Activated B cell treated with CpG ODN at 0.5 μM for 24 hours (primary cell): ENCODE results near the gene PASK. TPM values are rescaled to one million over a fixed set of nuclear protein-coding genes. Genes with fewer than 3 reads are reported as not detected.

ENCODE experiments used
- ATAC-seq: fragments of 200-7000 bp; cut with Tn5 transposase; one replicate; pipeline ENCODE4 v1.10.0; 2021; ENCODE audit warnings: low read depth, mild to moderate bottlenecking, moderate library complexity
- CTCF ChIA-PET: fragments of 350-600 bp; sonication (Branson Sonifier 250); formaldehyde crosslinking; loops from one replicate; lab custom pipeline; 2021; ENCODE audit warnings: antibody characterized with exemption; lab: Charles Lee
- POLR2A ChIA-PET: fragments of 350-600 bp; sonication (Branson Sonifier 250); formaldehyde crosslinking; loops from one replicate; lab custom pipeline; 2021; ENCODE audit warnings: antibody characterized with exemption; lab: Charles Lee
- DNase-seq: peaks from one replicate; pipeline ENCODE4 v3.0.0; 2022
- H3K27ac Mint-ChIP-seq: one replicate; pipeline ENCODE4 v1.8.0; 2020; ENCODE audit warnings: mixed read lengths
- H3K27me3 Mint-ChIP-seq: one replicate; pipeline ENCODE4 v1.8.0; 2021; ENCODE audit warnings: mixed read lengths
- H3K36me3 Mint-ChIP-seq: one replicate; pipeline ENCODE4 v1.8.0; 2021; ENCODE audit warnings: low read depth, mixed read lengths
- H3K4me1 Mint-ChIP-seq: one replicate; pipeline ENCODE4 v1.8.0; 2021; ENCODE audit warnings: mixed read lengths
- H3K4me3 Mint-ChIP-seq: one replicate; pipeline ENCODE4 v1.8.0; 2020; ENCODE audit warnings: mild to moderate bottlenecking, mixed read lengths
- H3K9me3 Mint-ChIP-seq: one replicate; pipeline ENCODE4 v1.8.0; 2020; ENCODE audit warnings: mixed read lengths
- intact Hi-C: fragments of 100-400 bp; cut with micrococcal nuclease; formaldehyde crosslinking; loops from one replicate; pipeline ENCODE4 v1.15.1; 2024
- total RNA-seq: library from RNA; stranded (reverse); gene quantifications from 2 replicates; pipeline ENCODE4 v1.2.3, GENCODE V29; 2022
- TF ChIP-seq, protein P1 (sequence below): fragments of 200-600 bp; IDR thresholded peaks from one replicate; pipeline ENCODE4 v1.8.0; 2022; ENCODE audit warnings: antibody characterized with exemption, mild to moderate bottlenecking

PASK gene
- total RNA-seq, 1 donor from 2014 or later = 150 TPM

GRCh38 chr2:241072151-241072550, 77.1 kb downstream of the PASK start:
- H3K27me3 Mint-ChIP-seq = no peaks in the 10 kb centered on the region
- ATAC-seq = no peak
- no peak overlapping the region for H3K4me3 Mint-ChIP-seq
- CTCF ChIA-PET = no interaction called here
- POLR2A ChIA-PET = no interaction called here
- no peak for DNase-seq
- TF ChIP-seq, protein P1, sequence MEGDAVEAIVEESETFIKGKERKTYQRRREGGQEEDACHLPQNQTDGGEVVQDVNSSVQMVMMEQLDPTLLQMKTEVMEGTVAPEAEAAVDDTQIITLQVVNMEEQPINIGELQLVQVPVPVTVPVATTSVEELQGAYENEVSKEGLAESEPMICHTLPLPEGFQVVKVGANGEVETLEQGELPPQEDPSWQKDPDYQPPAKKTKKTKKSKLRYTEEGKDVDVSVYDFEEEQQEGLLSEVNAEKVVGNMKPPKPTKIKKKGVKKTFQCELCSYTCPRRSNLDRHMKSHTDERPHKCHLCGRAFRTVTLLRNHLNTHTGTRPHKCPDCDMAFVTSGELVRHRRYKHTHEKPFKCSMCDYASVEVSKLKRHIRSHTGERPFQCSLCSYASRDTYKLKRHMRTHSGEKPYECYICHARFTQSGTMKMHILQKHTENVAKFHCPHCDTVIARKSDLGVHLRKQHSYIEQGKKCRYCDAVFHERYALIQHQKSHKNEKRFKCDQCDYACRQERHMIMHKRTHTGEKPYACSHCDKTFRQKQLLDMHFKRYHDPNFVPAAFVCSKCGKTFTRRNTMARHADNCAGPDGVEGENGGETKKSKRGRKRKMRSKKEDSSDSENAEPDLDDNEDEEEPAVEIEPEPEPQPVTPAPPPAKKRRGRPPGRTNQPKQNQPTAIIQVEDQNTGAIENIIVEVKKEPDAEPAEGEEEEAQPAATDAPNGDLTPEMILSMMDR = no peak
- intact Hi-C loops = loop anchor here (10.0 kb wide), 1 partner anchor 543 kb away; no protein-coding TSS in a partner anchor
- no peak overlapping the region for H3K27ac Mint-ChIP-seq
- H3K9me3 Mint-ChIP-seq = no peaks in the 10 kb centered on the region
- no peaks in the 10 kb centered on the region for H3K4me1 Mint-ChIP-seq
- peaks cover 29% of the 10 kb centered on the region for H3K36me3 Mint-ChIP-seq

DNA sequence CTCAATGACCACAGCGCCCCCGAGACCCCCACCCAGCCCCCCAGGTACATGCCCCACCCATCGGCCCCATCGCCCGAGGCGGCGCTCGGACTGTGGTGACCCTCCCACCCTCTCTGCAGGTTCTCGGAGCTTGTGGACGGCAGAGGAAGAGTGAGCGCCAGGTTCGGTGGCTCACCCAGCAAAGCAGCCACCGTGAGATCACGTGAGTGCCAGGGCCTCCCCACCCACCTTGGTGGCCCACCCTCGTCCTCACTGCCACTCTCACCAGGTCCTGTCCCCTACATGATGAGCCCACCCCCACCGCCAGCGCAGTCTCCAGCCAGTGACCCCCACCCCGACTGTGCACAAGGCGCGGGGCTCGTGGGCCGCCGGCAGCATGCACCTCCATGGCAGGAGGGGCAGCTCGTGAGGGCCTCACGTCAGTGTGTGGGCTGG, 77.6 kb downstream of the PASK start:
- Mint-ChIP-seq H3K27ac (no peak overlapping the region), H3K9me3 (no peaks in the 10 kb centered on the region), H3K36me3 (peaks cover 29% of the 10 kb centered on the region), H3K27me3 (no peaks in the 10 kb centered on the region), H3K4me1 (no peaks in the 10 kb centered on the region), H3K4me3 (no peak overlapping the region)
- ChIA-PET CTCF (no interaction called here), POLR2A (no interaction called here)
- DNase-seq = no peak
- intact Hi-C loops = loop anchor here (10.0 kb wide), 1 partner anchor 543 kb away; no protein-coding TSS in a partner anchor
- no peak for ATAC-seq
- TF ChIP-seq, protein P1 = no peak

- ChIA-PET CTCF (no interaction called here), POLR2A (no interaction called here)
- H3K27me3 Mint-ChIP-seq = no peaks in the 10 kb centered on the region
- TF ChIP-seq, protein P1 = no peak
- DNase-seq (no peak), ATAC-seq (no peak)
- no peak overlapping the region for H3K4me3 Mint-ChIP-seq
- no peaks in the 10 kb centered on the region for H3K4me1 Mint-ChIP-seq
- no peak overlapping the region for H3K27ac Mint-ChIP-seq
- H3K36me3 Mint-ChIP-seq = peaks cover 29% of the 10 kb centered on the region
- intact Hi-C loops = loop anchor here (10.0 kb wide), 1 partner anchor 544 kb away; no protein-coding TSS in a partner anchor
- H3K9me3 Mint-ChIP-seq = no peaks in the 10 kb centered on the region
Measured at GRCh38 chr2:241070811-241071676, 78.2 kb downstream of the PASK start.

DNA sequence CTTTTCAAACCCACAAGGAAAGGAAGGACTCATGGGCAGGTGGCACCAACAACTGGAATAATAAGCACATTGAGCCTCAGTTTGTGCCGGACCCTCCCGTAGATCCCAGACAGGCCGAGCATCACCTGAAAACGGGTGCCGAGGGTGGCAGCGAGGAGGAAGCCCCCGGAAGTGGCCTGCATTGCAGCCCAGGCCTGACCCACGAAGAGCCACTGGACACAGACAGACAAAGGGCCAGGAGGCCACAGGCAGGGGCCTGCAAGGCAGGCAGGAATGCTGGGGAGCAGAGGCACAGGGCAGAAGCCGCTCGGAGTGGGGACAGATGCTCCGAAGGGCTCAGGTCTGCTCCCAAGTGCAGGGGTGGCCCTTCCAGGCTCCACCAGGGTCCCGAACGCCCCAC, 78.9 kb downstream of the PASK start:
- DNase-seq = no peak
- Mint-ChIP-seq H3K27ac (no peak overlapping the region), H3K4me1 (no peaks in the 10 kb centered on the region), H3K36me3 (peaks cover 24% of the 10 kb centered on the region), H3K4me3 (no peak overlapping the region), H3K9me3 (no peaks in the 10 kb centered on the region), H3K27me3 (no peaks in the 10 kb centered on the region)
- TF ChIP-seq, protein P1 = no peak
- ChIA-PET CTCF (no interaction called here), POLR2A (no interaction called here)
- ATAC-seq = no peak
- intact Hi-C loops = loop anchor here (10.0 kb wide), 1 partner anchor 544 kb away; no protein-coding TSS in a partner anchor

DNA sequence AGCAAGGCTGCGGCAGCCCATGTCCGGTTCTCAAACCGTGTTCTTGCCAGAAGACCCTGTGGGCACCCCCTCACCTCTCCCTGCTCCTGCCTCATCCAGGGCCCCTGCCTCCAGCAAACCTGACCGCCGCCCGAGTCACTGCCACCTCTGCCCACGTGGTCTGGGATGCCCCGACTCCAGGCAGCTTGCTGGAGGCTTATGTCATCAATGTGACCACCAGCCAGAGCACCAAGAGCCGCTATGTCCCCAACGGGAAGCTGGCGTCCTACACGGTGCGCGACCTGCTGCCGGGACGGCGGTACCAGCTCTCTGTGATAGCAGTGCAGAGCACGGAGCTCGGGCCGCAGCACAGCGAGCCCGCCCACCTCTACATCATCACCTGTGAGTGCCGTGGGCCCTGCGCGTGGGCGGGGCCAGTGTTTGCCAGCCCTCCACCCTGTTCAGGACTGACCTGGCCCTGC, 79.4 kb downstream of the PASK start:
- DNase-seq = no peak
- TF ChIP-seq, protein P1 = no peak
- ATAC-seq = no peak
- H3K36me3 Mint-ChIP-seq = peaks cover 21% of the 10 kb centered on the region
- no peaks in the 10 kb centered on the region for H3K4me1 Mint-ChIP-seq
- H3K4me3 Mint-ChIP-seq = no peak overlapping the region
- POLR2A ChIA-PET = no interaction called here
- H3K27me3 Mint-ChIP-seq = no peaks in the 10 kb centered on the region
- H3K9me3 Mint-ChIP-seq = no peaks in the 10 kb centered on the region
- intact Hi-C loops = loop anchor here (10.0 kb wide), 1 partner anchor 545 kb away; no protein-coding TSS in a partner anchor
- CTCF ChIA-PET = no interaction called here
- no peak overlapping the region for H3K27ac Mint-ChIP-seq
